ENCODE results near the gene DNAH8.

Gene DNAH8

DNA sequence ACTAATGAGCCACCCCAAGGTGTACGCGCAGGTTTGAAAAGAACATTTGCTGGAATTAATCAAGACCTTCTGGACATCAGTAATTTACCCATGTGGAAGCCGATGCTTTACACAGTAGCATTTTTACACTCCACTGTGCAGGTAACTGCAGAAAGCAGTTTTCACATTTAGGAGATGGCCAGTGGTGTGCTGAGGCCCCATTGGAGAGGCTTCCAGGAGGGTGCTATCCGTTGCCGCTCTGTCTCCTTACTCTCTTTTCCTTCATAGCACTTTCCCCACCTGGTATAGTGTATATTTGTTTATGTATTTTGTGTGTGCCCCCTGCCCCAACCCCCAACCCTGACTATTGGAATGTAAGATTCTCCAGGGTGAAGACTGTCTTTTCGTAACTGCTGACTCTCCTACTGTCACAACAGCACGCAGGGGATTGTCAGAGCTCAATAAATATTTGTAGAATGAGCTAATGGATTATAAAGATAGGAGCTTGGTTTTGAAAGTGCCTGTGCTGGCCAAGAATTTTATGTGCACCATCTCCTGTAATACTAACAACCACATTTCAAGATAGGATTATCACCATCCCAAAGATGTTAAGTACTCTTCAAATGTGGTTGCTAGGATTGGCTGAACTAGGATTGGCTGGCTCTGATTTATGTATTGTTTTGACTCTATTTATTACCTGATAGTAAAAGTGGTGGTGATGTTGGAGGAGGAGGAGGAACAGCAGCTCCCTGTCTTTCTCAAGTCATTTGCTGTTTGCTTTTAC, 259.5 kb downstream of the DNAH8 start:
- no peak overlapping the region for H3K27ac ChIP-seq (ENCODE audit: low read depth, low read length)
- H3K36me3 ChIP-seq (ENCODE audit: control insufficient read depth, insufficient read depth, low read length): no peaks in the 10 kb centered on the region
- H3K27me3 ChIP-seq (ENCODE audit: control insufficient read depth, insufficient read depth, low read length): no peaks in the 10 kb centered on the region
- no peak overlapping the region for H3K4me3 ChIP-seq (ENCODE audit: low read depth, low read length)
- no peak overlapping the region for H3K9ac ChIP-seq (ENCODE audit: low read depth, low read length)
- no peaks in the 10 kb centered on the region for H3K9me3 ChIP-seq (ENCODE audit: control insufficient read depth, insufficient read depth, low read length)
- H3K4me1 ChIP-seq (ENCODE audit: control insufficient read depth, insufficient read depth, low read length): peaks cover 17% of the 10 kb centered on the region

DNA sequence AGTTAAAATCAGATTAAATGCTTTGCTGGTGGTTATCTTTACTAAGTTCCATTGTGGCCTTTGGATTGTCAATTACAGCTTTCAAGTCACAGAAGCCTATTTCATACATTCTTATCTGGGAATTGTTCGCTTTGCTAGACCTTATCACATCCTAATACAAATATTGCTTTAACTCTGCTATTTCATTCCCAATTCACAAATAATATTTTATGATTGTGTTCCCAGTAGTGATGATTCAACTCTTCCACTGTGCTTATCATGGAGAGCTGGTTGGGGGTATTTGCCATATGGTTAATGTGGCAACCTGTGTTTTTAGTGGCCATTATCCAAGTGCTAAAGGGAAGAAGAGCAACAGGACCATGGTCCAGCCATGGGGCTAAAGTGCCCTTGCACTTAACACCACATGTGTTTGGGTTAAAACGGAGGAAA, 260.5 kb downstream of the DNAH8 start:
- H3K4me3 ChIP-seq (ENCODE audit: low read depth, low read length): no peak overlapping the region
- H3K9ac ChIP-seq (ENCODE audit: low read depth, low read length): no peak overlapping the region
- no peaks in the 10 kb centered on the region for H3K9me3 ChIP-seq (ENCODE audit: control insufficient read depth, insufficient read depth, low read length)
- H3K36me3 ChIP-seq (ENCODE audit: control insufficient read depth, insufficient read depth, low read length): no peaks in the 10 kb centered on the region
- no peak overlapping the region for H3K27ac ChIP-seq (ENCODE audit: low read depth, low read length)
- H3K4me1 ChIP-seq (ENCODE audit: control insufficient read depth, insufficient read depth, low read length): peaks cover 17% of the 10 kb centered on the region
- H3K27me3 ChIP-seq (ENCODE audit: control insufficient read depth, insufficient read depth, low read length): no peaks in the 10 kb centered on the region

DNA sequence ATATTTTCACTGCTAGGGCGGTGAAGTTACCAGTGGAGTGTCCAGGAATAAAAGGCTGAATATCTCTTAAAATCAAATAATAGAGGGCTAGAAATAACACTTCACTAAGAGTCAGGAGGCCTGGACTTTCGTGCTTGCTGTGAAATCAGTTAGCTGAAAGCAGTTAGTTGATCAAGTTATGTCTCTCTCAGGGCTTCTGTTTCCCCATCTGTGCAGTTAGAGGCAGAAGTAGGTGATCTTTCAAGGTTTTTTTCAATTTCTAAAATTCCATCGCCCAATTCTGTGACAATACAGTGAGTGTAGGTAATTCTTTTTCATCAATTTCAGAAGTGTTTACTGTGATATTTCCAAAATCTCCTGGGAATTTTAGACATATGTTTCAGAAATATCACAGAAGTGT, 260.9 kb downstream of the DNAH8 start:
- Histone ChIP-seq H3K9me3 (ENCODE audit: control insufficient read depth, insufficient read depth, low read length) (no peaks in the 10 kb centered on the region), H3K4me3 (ENCODE audit: low read depth, low read length) (no peak overlapping the region), H3K4me1 (ENCODE audit: control insufficient read depth, insufficient read depth, low read length) (peaks cover 17% of the 10 kb centered on the region), H3K27me3 (ENCODE audit: control insufficient read depth, insufficient read depth, low read length) (no peaks in the 10 kb centered on the region), H3K36me3 (ENCODE audit: control insufficient read depth, insufficient read depth, low read length) (no peaks in the 10 kb centered on the region), H3K9ac (ENCODE audit: low read depth, low read length) (no peak overlapping the region), H3K27ac (ENCODE audit: low read depth, low read length) (no peak overlapping the region)

DNA sequence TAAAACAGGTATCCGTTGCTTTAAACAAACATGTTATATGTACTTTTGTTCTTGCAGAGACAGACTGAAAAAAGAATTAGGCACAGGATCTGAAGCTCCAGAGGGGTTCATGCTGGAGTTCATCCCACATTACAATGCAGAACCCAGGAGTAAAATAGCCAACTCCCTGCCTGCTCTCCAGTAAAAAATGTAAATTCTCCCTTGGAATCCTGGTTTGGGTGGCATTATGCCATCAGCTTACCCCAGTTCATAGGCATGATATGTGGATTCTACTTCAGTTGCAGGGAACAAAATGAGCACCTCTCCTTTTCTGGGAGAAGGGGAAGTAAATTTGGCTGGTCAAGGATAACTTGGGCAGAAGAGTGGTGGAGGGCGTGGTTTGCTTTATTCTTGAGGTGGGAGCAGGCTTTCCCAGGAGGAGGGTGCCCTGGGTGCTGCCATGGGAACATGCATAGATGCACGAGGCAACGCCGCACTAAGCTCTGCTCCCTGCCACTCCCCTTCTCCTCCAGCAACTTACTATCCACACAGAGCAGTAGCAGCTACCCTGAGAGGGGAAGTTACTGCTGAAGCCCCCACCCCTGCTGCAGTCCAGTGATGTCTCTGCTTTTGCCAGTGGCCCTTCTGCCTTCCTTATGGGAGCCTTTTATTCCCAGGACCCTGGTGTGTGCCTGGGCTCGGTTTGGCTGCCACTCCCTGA, 261.8 kb downstream of the DNAH8 start:
- no peaks in the 10 kb centered on the region for H3K36me3 ChIP-seq (ENCODE audit: control insufficient read depth, insufficient read depth, low read length)
- H3K4me3 ChIP-seq (ENCODE audit: low read depth, low read length): no peak overlapping the region
- H3K27ac ChIP-seq (ENCODE audit: low read depth, low read length): no peak overlapping the region
- H3K4me1 ChIP-seq (ENCODE audit: control insufficient read depth, insufficient read depth, low read length): peaks cover 18% of the 10 kb centered on the region
- no peaks in the 10 kb centered on the region for H3K27me3 ChIP-seq (ENCODE audit: control insufficient read depth, insufficient read depth, low read length)
- no peaks in the 10 kb centered on the region for H3K9me3 ChIP-seq (ENCODE audit: control insufficient read depth, insufficient read depth, low read length)
- H3K9ac ChIP-seq (ENCODE audit: low read depth, low read length): no peak overlapping the region

DNA sequence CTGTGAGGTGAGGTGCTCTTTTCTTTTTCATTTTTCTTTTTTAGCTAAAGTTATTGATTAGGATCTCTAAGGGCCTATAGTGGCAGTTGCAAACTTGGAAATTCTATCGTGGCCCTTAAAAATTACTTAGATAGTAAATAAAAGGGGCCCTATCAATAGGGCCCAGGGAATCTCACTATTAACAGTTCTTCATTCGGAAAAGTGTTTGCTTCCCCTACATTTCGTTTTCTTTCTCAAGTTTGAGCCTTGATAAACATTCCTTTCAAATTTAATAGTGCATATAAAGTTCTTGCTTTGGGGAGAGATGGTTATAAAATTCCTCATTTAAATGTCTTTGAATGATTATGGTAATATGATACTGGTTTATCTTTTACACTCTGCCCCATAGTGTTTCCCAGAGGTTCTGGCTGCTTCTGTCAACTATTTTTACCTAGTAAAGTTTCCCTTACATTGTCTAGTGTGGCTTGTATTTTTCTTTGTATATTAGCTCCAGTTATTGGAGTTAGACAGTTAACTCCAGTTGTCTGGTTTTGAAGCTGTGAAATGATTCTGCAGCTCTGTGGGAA, 263.1 kb downstream of the DNAH8 start:
- Histone ChIP-seq H3K4me1 (ENCODE audit: control insufficient read depth, insufficient read depth, low read length) (peaks cover 28% of the 10 kb centered on the region), H3K27me3 (ENCODE audit: control insufficient read depth, insufficient read depth, low read length) (no peaks in the 10 kb centered on the region), H3K9me3 (ENCODE audit: control insufficient read depth, insufficient read depth, low read length) (no peaks in the 10 kb centered on the region), H3K36me3 (ENCODE audit: control insufficient read depth, insufficient read depth, low read length) (no peaks in the 10 kb centered on the region), H3K4me3 (ENCODE audit: low read depth, low read length) (no peak overlapping the region), H3K9ac (ENCODE audit: low read depth, low read length) (no peak overlapping the region), H3K27ac (ENCODE audit: low read depth, low read length) (no peak overlapping the region)

DNA sequence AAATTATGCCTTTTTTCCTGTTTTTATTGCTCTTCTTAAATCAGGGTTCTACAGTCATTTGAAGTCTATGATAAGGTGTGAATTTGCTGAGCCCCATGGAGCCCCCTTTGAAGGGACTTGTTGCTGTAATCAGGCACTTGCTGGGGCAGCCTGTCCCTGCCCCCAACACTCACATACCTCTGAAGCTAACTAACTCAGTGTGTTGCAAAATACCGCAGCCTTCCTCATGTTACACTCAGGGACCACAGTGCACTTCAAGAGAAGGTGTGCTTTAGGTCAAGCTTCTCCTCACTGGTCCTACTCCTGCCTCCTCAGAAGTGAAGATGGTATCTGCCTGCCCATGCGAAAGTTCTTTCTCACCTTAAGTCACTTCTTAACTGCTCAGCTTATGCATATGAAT, 267.4 kb downstream of the DNAH8 start:
- H3K9me3 ChIP-seq (ENCODE audit: control insufficient read depth, insufficient read depth, low read length): no peaks in the 10 kb centered on the region
- no peaks in the 10 kb centered on the region for H3K27me3 ChIP-seq (ENCODE audit: control insufficient read depth, insufficient read depth, low read length)
- H3K27ac ChIP-seq (ENCODE audit: low read depth, low read length): no peak overlapping the region
- H3K36me3 ChIP-seq (ENCODE audit: control insufficient read depth, insufficient read depth, low read length): no peaks in the 10 kb centered on the region
- H3K4me3 ChIP-seq (ENCODE audit: low read depth, low read length): no peak overlapping the region
- peaks cover 22% of the 10 kb centered on the region for H3K4me1 ChIP-seq (ENCODE audit: control insufficient read depth, insufficient read depth, low read length)
- H3K9ac ChIP-seq (ENCODE audit: low read depth, low read length): no peak overlapping the region

DNA sequence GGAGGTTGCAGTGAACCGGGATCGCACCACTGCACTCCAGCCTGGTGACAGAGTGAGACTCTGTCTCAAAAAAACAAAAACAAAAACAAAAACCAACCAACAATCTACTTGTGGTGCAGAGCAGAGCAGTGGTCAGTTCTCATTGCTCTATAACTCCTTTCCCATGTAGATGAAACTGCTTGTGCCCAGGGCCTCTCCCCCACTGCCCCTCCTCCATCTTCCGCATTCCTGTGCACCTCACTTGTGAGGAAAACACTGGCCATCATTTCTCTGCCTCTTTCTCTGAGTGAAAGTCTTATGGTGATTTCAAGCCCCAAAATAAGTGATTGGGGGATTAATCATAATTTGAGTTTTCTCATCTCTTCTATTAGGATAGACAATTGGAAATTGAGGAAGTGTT, 269.6 kb downstream of the DNAH8 start:
- Histone ChIP-seq H3K9me3 (ENCODE audit: control insufficient read depth, insufficient read depth, low read length) (no peaks in the 10 kb centered on the region), H3K9ac (ENCODE audit: low read depth, low read length) (no peak overlapping the region), H3K27me3 (ENCODE audit: control insufficient read depth, insufficient read depth, low read length) (no peaks in the 10 kb centered on the region), H3K27ac (ENCODE audit: low read depth, low read length) (no peak overlapping the region), H3K4me1 (ENCODE audit: control insufficient read depth, insufficient read depth, low read length) (peaks cover 13% of the 10 kb centered on the region), H3K36me3 (ENCODE audit: control insufficient read depth, insufficient read depth, low read length) (no peaks in the 10 kb centered on the region), H3K4me3 (ENCODE audit: low read depth, low read length) (no peak overlapping the region)

DNA sequence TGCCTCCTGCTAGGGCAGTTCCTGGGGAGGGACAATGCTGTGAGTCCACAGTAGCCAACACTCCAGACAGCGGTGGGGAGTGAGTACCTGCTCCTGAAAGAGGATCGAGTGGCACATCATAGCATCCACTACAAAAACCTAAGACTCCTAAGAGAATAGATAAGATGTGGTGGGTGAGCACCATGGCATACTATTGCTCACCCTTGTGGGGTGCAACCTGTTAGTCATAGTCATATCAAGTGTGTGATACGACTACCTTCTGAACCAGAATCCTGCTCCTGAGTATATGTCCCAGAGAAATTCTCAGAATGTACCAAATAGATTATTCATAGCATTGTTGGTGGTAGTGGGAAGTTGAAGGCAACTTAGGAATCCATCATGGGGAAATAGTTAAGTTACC, 270.7 kb downstream of the DNAH8 start:
- no peaks in the 10 kb centered on the region for H3K36me3 ChIP-seq (ENCODE audit: control insufficient read depth, insufficient read depth, low read length)

DNA sequence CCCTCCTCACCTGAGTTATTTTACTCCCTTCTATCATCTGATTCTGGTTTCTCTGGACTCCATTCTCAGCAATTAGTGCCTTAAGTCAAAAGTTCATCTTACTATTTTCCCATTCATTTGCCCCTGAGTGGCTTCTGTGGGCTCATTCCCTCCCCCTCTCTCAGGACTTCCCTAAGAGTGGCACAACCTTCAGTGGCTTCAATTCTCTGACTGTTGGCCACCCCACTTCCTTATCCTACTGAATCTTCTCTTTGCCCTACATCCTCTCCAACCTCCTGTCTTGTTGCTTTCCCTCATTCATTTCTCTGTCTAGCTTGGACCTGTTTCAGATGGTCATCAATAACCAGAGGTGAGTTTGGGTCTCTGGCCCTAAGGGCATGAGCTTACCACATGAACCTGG, 272.4 kb downstream of the DNAH8 start:
- Histone ChIP-seq H3K27me3 (ENCODE audit: control insufficient read depth, insufficient read depth, low read length) (no peaks in the 10 kb centered on the region), H3K9me3 (ENCODE audit: control insufficient read depth, insufficient read depth, low read length) (no peaks in the 10 kb centered on the region), H3K27ac (ENCODE audit: low read depth, low read length) (no peak overlapping the region), H3K4me3 (ENCODE audit: low read depth, low read length) (no peak overlapping the region), H3K4me1 (ENCODE audit: control insufficient read depth, insufficient read depth, low read length) (peaks cover 16% of the 10 kb centered on the region), H3K9ac (ENCODE audit: low read depth, low read length) (no peak overlapping the region), H3K36me3 (ENCODE audit: control insufficient read depth, insufficient read depth, low read length) (no peaks in the 10 kb centered on the region)

More for the DNA sequence above, 270.7 kb downstream of the DNAH8 start:
- peaks cover 22% of the 10 kb centered on the region for H3K4me1 ChIP-seq (ENCODE audit: control insufficient read depth, insufficient read depth, low read length)
- no peak overlapping the region for H3K9ac ChIP-seq (ENCODE audit: low read depth, low read length)
- H3K27me3 ChIP-seq (ENCODE audit: control insufficient read depth, insufficient read depth, low read length): no peaks in the 10 kb centered on the region
- H3K27ac ChIP-seq (ENCODE audit: low read depth, low read length): no peak overlapping the region
- H3K9me3 ChIP-seq (ENCODE audit: control insufficient read depth, insufficient read depth, low read length): no peaks in the 10 kb centered on the region
- H3K4me3 ChIP-seq (ENCODE audit: low read depth, low read length): no peak overlapping the region

DNA sequence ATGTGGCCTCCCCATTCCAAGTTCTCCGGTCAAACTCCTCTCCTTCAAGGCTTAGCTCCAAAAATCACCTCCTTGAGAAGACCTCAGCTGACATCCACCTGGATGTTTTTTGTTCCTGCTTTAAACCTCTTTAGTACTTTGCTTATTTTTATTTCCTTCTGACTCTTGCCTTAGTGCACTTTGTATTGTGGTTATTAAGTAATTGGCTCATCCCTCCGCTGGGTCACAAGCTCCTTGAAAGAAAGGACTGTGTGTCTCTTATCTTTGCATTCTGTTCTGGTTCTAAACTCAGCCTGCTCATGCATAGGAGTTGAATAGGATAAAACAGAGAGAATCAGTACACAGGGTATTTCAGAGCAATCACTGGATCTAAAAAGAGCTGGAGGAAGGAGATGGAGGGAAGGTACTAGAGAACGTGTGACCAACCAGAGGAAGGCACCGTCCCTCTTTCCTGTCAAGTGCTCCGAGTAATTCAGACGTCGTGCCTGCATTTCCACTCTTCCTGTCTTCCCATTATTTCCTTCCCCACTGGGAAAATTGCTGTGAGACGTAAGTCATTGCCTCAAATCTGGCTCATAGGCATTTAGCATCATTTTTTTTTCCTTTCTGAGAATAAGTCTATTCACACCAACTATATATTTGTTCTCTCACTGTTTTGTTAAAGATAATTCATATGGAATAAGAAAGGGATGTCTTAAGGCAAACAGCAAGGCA, 273.8 kb downstream of the DNAH8 start:
- Histone ChIP-seq H3K9me3 (ENCODE audit: control insufficient read depth, insufficient read depth, low read length) (no peaks in the 10 kb centered on the region), H3K4me1 (ENCODE audit: control insufficient read depth, insufficient read depth, low read length) (peaks cover 12% of the 10 kb centered on the region), H3K4me3 (ENCODE audit: low read depth, low read length) (no peak overlapping the region), H3K9ac (ENCODE audit: low read depth, low read length) (no peak overlapping the region), H3K27me3 (ENCODE audit: control insufficient read depth, insufficient read depth, low read length) (no peaks in the 10 kb centered on the region), H3K27ac (ENCODE audit: low read depth, low read length) (no peak overlapping the region), H3K36me3 (ENCODE audit: control insufficient read depth, insufficient read depth, low read length) (no peaks in the 10 kb centered on the region)

DNA sequence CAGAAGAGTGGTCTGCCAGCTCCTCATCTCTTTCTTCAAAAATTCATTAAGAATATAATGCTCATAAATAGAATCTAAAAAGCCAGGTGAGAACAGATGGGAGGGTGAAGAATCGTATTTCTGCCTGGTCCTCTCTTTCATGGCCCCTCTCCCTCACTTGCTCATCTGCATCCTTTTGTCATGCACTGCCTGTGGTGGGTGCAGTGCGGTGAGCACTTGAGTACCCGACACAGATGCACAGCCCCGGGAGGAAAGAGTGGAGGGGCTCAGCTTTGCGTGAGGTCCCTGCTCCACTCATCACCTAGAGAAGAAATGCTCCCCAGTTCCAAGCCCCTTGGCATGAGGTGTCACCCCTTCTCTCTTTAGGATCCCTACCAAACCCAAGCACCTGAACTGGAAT, 275.4 kb downstream of the DNAH8 start:
- Histone ChIP-seq H3K4me3 (ENCODE audit: low read depth, low read length) (no peak overlapping the region), H3K9ac (ENCODE audit: low read depth, low read length) (no peak overlapping the region), H3K36me3 (ENCODE audit: control insufficient read depth, insufficient read depth, low read length) (no peaks in the 10 kb centered on the region), H3K4me1 (ENCODE audit: control insufficient read depth, insufficient read depth, low read length) (peaks cover 9% of the 10 kb centered on the region; the same call in 1 of the 2 replicates), H3K27me3 (ENCODE audit: control insufficient read depth, insufficient read depth, low read length) (no peaks in the 10 kb centered on the region), H3K9me3 (ENCODE audit: control insufficient read depth, insufficient read depth, low read length) (no peaks in the 10 kb centered on the region), H3K27ac (ENCODE audit: low read depth, low read length) (no peak overlapping the region)
